Ovary (tissue), 9 donors: Measurements from ENCODE around the gene ZNF740. TPM values are rescaled to one million over a fixed set of nuclear protein-coding genes. Genes with fewer than 3 reads are reported as not detected.
"Not testable (repeated sequence)": the region's sequence is repeated elsewhere in the genome, so short reads cannot be mapped to it uniquely, and the experiment has no call there.

ENCODE experiments used
- DNase-seq, 5 donors: peaks; one replicate each; pipeline ENCODE4 v3.0.0-alpha.2; 2019 to 2020
- H3K27ac ChIP-seq, 2 donors: fragments of 200-600 bp; one replicate each; pipeline versions ENCODE4 v1.5.1 to v1.8.0; 2019 to 2022
- H3K27me3 ChIP-seq: fragments of 200-600 bp; one replicate; pipeline ENCODE4 v1.8.0; 2022
- H3K36me3 ChIP-seq: fragments of 200-600 bp; sonication (generic); one replicate; pipeline ENCODE4 v1.5.1; 2019
- H3K4me1 ChIP-seq: one replicate; pipeline ENCODE4 v1.8.1; 2013; ENCODE audit warnings: mild to moderate bottlenecking, moderate library complexity; ENCODE audit not compliant: insufficient read depth
- H3K4me3 ChIP-seq: fragments of 200-600 bp; sonication (generic); one replicate; pipeline ENCODE4 v1.5.1; 2017
- H3K9me3 ChIP-seq, 2 donors: fragments of 200-600 bp in 1 of 2; sonication (generic) in 1 of 2; one replicate each; pipeline versions ENCODE4 v1.5.1 to v1.8.1; 2013 to 2019; ENCODE audit warnings: mild to moderate bottlenecking in 1 of 2, moderate library complexity in 1 of 2
- EP300 ChIP-seq: sonication (generic); formaldehyde crosslinking; IDR thresholded peaks from one replicate; pipeline ENCODE4 v1.6.1; 2017; ENCODE audit warnings: antibody characterized with exemption
- POLR2A ChIP-seq: fragments of 450-650 bp; IDR thresholded peaks from one replicate; pipeline ENCODE4 v1.6.1; 2017; ENCODE audit warnings: antibody characterized with exemption, mild to moderate bottlenecking, moderate library complexity
- WGBS, 3 donors: extraction: QIAGEN DNeasy Blood & Tissue Kit in 1 of 3; methylation state at CpG; one replicate each; pipeline versions ENCODE4 v1.1.5 to v1.1.7; 2013 to 2017; 5-methylcytosine and 5-hydroxymethylcytosine counted together
- intact Hi-C, 4 donors: fragments of 100-400 bp; cut with DNase I; formaldehyde crosslinking; loops; one replicate each; pipeline versions ENCODE4 v1.11.0 to v1.15.1; 2022 to 2023
- polyA plus RNA-seq, 2 donors: library from polyadenylated mRNA; stranded (reverse); fragments of 200-250 nt in 1 of 2; fragments of 350-450 nt in 1 of 2; fragmentation: Illumina TruSeq in 1 of 2; extraction: RNeasy Lipid Tissue Mini Kit (QIAGEN cat#74804) in 1 of 2; gene quantifications; one replicate each; pipeline ENCODE4 v1.2.3, GENCODE V29; 2013 to 2014
- total RNA-seq, 7 donors: library from RNA; depleted of rRNA in 2 of 7; stranded (reverse); fragments of >200 nt in 2 of 7; fragmentation: NEBNext Ultra II Directional in 3 of 7; extraction: Animal tissue kit (Norgen Biotek cat#: 25700) in 3 of 7; gene quantifications; one replicate each; pipeline versions ENCODE4 v1.1.0 to v1.2.4, GENCODE V29; 2016 to 2023
- TF ChIP-seq, protein P1 (sequence below), 3 donors: fragments of 450-650 bp in 2 of 3; fragments of 200-600 bp in 1 of 3; IDR thresholded peaks; one replicate each; pipeline versions ENCODE4 v1.5.1 to v1.8.0; 2016 to 2022; ENCODE audit warnings: antibody characterized with exemption in 3 of 3, mild to moderate bottlenecking in 1 of 3
- donor health status: DM: no; HTN: no; CAD: no; lungs with moderate emphysema.
- donor health status: DM: no; HTN: no; CAD: no.
- donor health status: Bipolar disorder and iron deficiency.
- donor health status: DM: yes; HTN: yes; CAD: no.
- donor health status: DM: no; HTN: no; CAD: no.
- donor health status: DM: yes; HTN: yes; CAD: no.

Gene ZNF740
- total and polyA plus RNA-seq, 9 donors, result 9.7 to 56.9 (median 45.7) TPM

DNA sequence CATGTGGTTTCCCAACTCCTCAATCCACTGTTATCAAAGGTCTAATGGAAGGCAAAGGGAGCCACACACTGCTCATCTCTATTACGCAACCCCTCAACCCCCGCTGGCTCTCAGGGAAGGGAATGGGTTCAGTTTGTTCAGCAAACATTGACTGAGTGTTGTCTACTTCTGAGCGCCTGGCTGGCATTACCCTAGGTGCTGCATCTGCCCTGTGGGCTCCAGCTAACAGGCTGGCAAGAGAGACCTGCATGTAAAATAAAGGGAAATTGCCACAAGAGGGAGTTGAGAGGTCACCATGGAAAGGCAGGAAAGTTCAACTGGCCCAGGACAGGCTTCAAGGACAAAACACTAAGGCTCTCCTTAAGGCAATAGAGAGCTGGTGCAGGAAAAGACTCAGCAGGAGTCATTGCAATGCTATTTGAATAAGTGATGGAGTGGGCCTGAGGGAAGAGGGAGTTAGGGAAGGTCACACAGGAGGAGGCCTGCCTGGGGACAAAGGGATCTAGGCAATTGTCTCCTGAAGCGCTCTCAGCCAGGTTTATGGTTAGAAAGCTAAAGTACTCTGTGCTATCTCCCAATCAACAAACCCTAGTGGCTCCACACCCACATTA, 5.5 kb upstream of the ZNF740 start:
- WGBS, 3 donors, result 85 to 93% (median 85%) methylated on average over 4 of the region's 4 CpGs
- no peak overlapping the region for H3K27ac ChIP-seq
- H3K9me3 ChIP-seq, result no peaks in the 10 kb centered on the region
- intact Hi-C loops, result no loop called here
- TF ChIP-seq POLR2A (no peak), EP300 (no peak)
- TF ChIP-seq, protein P1, sequence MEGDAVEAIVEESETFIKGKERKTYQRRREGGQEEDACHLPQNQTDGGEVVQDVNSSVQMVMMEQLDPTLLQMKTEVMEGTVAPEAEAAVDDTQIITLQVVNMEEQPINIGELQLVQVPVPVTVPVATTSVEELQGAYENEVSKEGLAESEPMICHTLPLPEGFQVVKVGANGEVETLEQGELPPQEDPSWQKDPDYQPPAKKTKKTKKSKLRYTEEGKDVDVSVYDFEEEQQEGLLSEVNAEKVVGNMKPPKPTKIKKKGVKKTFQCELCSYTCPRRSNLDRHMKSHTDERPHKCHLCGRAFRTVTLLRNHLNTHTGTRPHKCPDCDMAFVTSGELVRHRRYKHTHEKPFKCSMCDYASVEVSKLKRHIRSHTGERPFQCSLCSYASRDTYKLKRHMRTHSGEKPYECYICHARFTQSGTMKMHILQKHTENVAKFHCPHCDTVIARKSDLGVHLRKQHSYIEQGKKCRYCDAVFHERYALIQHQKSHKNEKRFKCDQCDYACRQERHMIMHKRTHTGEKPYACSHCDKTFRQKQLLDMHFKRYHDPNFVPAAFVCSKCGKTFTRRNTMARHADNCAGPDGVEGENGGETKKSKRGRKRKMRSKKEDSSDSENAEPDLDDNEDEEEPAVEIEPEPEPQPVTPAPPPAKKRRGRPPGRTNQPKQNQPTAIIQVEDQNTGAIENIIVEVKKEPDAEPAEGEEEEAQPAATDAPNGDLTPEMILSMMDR (IDR thresholded peaks at IDR 0.05), result no peak
- H3K4me3 ChIP-seq, result no peak overlapping the region
- no peaks in the 10 kb centered on the region for H3K36me3 ChIP-seq
- no peak for DNase-seq
- H3K4me1 ChIP-seq, result peaks cover 3% of the 10 kb centered on the region
- H3K27me3 ChIP-seq, result no peaks in the 10 kb centered on the region

DNA sequence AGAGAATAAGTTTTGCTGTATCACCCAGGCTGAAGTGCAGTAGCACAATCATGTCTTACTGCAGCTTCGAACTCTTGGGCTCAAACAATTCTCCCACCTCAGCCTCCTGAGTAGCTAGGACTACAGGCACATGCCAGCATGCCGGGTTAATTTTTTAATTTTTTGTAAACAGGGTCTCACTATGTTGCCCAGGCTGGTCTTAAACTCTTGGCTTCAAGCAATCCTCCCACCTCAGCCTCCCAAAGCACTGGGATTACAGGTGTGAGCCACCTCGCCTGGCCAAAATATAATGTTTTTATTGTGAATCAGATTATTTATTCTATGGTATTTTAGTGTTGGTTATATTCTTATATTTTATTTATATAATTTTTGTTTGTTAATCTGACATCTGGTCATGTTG, 3.8 kb upstream of the ZNF740 start:
- intact Hi-C loops, result no loop called here
- H3K9me3 ChIP-seq, result no peaks in the 10 kb centered on the region
- 94 to 96% (median 95%) methylated on average over 3 of the region's 3 CpGs for whole genome bisulfite sequencing, 3 donors
- peaks cover 6% of the 10 kb centered on the region for H3K4me1 ChIP-seq
- TF ChIP-seq EP300 (no peak), POLR2A (no peak)
- TF ChIP-seq, protein P1 (IDR thresholded peaks at IDR 0.05), result no peak
- no peaks in the 10 kb centered on the region for H3K27me3 ChIP-seq
- no peak overlapping the region for H3K4me3 ChIP-seq
- no peak overlapping the region for H3K27ac ChIP-seq
- no peak for DNase-seq
- no peaks in the 10 kb centered on the region for H3K36me3 ChIP-seq

DNA sequence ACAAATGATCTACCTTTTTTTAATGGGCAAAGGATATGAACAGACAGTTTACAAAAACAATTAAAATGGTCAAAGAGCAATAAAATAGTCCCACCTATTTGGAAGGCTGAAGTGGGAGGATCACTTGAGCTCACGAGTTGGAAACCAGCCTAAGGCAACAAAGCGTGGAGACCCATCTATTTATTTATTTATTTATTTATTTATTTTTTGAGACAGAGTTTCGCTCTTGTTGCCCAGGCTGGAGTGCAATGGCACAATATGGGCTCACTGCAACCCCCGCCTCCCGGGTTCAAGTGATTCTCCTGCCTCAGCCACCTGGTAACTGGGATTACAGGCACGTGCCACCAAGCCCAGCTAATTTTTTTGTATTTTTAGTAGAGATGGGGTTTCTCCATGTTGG, 3.1 kb upstream of the ZNF740 start:
- H3K4me3 ChIP-seq, H3K27ac ChIP-seq, H3K36me3 ChIP-seq, DNase-seq, H3K9me3 ChIP-seq, H3K27me3 ChIP-seq, intact Hi-C loops: not testable (repeated sequence)
- WGBS, 3 donors, result 88 to 89% (median 88%) methylated on average over 6 of the region's 6 CpGs
- H3K4me1 ChIP-seq, result peaks cover 13% of the 10 kb centered on the region

DNA sequence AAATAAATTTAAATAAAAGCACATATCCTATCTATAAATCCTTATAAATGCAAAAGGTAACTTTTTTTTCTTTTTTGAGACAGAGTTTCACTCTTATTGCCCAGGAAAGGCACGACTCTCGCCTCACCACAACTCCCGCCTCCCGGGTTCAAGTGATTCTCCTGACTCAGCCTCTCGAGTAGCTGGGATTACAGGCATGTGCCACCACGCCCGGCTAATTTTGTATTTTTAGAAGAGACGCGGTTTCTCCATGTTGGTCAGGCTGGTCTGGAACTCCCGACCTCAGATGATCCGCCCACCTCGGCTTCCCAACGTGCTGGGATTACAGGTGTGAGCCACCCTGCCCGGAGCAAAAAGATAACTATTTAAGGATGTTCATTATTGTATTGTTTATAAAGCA, 1.7 kb upstream of the ZNF740 start:
- H3K36me3 ChIP-seq, H3K27ac ChIP-seq, H3K4me3 ChIP-seq, H3K27me3 ChIP-seq, H3K9me3 ChIP-seq, DNase-seq: not testable (repeated sequence)
- WGBS, 3 donors, result 93 to 95% (median 94%) methylated on average over 14 of the region's 14 CpGs
- peaks cover 17% of the 10 kb centered on the region for H3K4me1 ChIP-seq
- intact Hi-C loops, result loop anchor here in 1 of 4 donors (1.0 kb wide), 1 partner anchor 49 kb away; no protein-coding TSS in a partner anchor

DNA sequence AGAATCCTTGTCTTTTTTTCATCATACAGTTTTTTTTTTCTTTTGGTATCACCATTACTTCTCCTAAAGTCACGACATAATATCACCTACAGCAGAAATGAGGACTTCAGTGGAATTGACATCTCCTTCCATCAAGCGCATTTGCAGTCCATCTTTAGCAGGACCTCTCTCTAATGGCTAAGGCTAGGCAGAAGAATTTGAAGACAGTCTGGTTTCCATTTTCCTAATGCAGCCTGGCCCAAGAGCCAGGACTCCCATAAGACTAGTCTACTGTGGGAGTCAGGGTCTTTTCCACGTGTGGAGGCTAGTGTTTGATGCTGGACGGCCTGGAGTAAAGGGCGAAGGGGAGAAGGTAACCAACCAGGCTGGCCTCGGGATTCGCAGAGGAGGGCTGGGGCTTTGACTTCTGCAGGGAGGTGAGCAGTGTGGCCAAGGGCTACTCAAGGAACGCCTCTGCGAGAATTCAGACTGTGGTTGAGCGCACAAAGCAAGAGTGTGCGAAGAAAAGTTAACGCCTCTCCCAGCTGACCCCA, 769 bp upstream of the ZNF740 start:
- peak overlapping the region; percentile 58 for H3K4me3 ChIP-seq
- 16 to 17% (median 16%) methylated on average over 12 of the region's 12 CpGs for WGBS, 3 donors
- peaks cover 17% of the 10 kb centered on the region for H3K4me1 ChIP-seq
- H3K9me3 ChIP-seq, result no peaks in the 10 kb centered on the region
- intact Hi-C loops, result loop anchor here in 1 of 4 donors (5.0 kb wide), 1 partner anchor 132 kb away; no protein-coding TSS in a partner anchor
- peak in 2 of 5 donors; percentile 45 to 57 for DNase-seq
- no peaks in the 10 kb centered on the region for H3K27me3 ChIP-seq
- TF ChIP-seq, protein P1 (IDR thresholded peaks at IDR 0.05), result no peak
- TF ChIP-seq EP300 (no peak), POLR2A (no peak)
- H3K36me3 ChIP-seq, result no peaks in the 10 kb centered on the region
- H3K27ac ChIP-seq, result peak overlapping the region; percentile 47 to 87
